Endodermal cell (in vitro differentiated cells): ENCODE data around the gene TIAM1. TPM values are rescaled to one million over a fixed set of nuclear protein-coding genes. Genes with fewer than 3 reads are reported as not detected.

Experiments
- DNase-seq: peaks from one replicate; pipeline ENCODE4 v3.0.0-alpha.2; 2017
- H3K27ac ChIP-seq: 2 replicates; pipeline ENCODE4 v1.5.1; 2013; ENCODE audit warnings: mild to moderate bottlenecking, low read depth, low read length, moderate library complexity
- H3K27me3 ChIP-seq: 2 replicates; pipeline ENCODE4 v1.6.1; 2013; ENCODE audit warnings: mild to moderate bottlenecking, low read length, moderate library complexity; ENCODE audit not compliant: insufficient read depth, control insufficient read depth, poor library complexity, severe bottlenecking
- H3K36me3 ChIP-seq: 2 replicates; pipeline ENCODE4 v1.7.0; 2013; ENCODE audit warnings: mild to moderate bottlenecking, low read length, moderate library complexity; ENCODE audit not compliant: control insufficient read depth, insufficient read depth
- H3K4me1 ChIP-seq: one replicate; pipeline ENCODE4 v1.7.0; 2013; ENCODE audit warnings: low read length; ENCODE audit not compliant: control insufficient read depth, insufficient read depth
- H3K4me3 ChIP-seq: 2 replicates; pipeline ENCODE4 v1.5.1; 2013; ENCODE audit warnings: mild to moderate bottlenecking, low read length, moderate library complexity
- H3K9ac ChIP-seq: 2 replicates; pipeline ENCODE4 v1.6.1; 2013; ENCODE audit warnings: mild to moderate bottlenecking, low read length, moderate library complexity; ENCODE audit not compliant: poor library complexity, severe bottlenecking; ENCODE audit errors: extremely low read depth
- H3K9me3 ChIP-seq: 2 replicates; pipeline ENCODE4 v1.6.1; 2013; ENCODE audit warnings: mild to moderate bottlenecking, low read length, moderate library complexity; ENCODE audit not compliant: control insufficient read depth
- H3K27ac Mint-ChIP-seq: 2 replicates; pipeline ENCODE4 v1.8.0; 2020; ENCODE audit warnings: mixed read lengths
- H3K27me3 Mint-ChIP-seq: 2 replicates; pipeline ENCODE4 v1.8.0; 2021; ENCODE audit warnings: mild to moderate bottlenecking, mixed read lengths; ENCODE audit not compliant: insufficient read depth
- H3K36me3 Mint-ChIP-seq: 2 replicates; pipeline ENCODE4 v1.8.0; 2020; ENCODE audit warnings: low read depth, mixed read lengths
- H3K4me1 Mint-ChIP-seq: 2 replicates; pipeline ENCODE4 v1.8.0; 2020; ENCODE audit warnings: mixed read lengths
- H3K4me3 Mint-ChIP-seq: 2 replicates; pipeline ENCODE4 v1.8.0; 2020; ENCODE audit warnings: mild to moderate bottlenecking, moderate library complexity, mixed read lengths
- H3K9me3 Mint-ChIP-seq: 2 replicates; pipeline ENCODE4 v1.8.0; 2020; ENCODE audit warnings: mild to moderate bottlenecking, mixed read lengths
- WGBS, 2 experiments: methylation state at CpG; one replicate each; pipeline versions ENCODE4 v1.1.5 to v1.1.7; 2013; ENCODE audit warnings: missing lambda C conversion rate in 2 of 2, mixed read lengths in 1 of 2; ENCODE audit not compliant: insufficient coverage in 1 of 2, insufficient read length in 1 of 2; 5-methylcytosine and 5-hydroxymethylcytosine counted together
- total RNA-seq, 2 donors: library from RNA; stranded (reverse); fragmentation: NEBNext Ultra II Directional in 1 of 2; extraction: Animal tissue kit (Norgen Biotek cat#: 25700) in 1 of 2; gene quantifications; 2 replicates in 1 of 2; 3 replicates in 1 of 2; pipeline ENCODE4 v1.2.1, GENCODE V29; 2021
- TF ChIP-seq, protein P1 (sequence below): fragments of 200-600 bp; sonication (generic); conservative IDR thresholded peaks from 2 replicates; pipeline ENCODE4 v1.5.0; 2021; ENCODE audit warnings: antibody characterized with exemption, mild to moderate bottlenecking

The TIAM1 gene
- total RNA-seq, 2 donors from 2014 or later = 29.4 to 33.3 TPM

DNA sequence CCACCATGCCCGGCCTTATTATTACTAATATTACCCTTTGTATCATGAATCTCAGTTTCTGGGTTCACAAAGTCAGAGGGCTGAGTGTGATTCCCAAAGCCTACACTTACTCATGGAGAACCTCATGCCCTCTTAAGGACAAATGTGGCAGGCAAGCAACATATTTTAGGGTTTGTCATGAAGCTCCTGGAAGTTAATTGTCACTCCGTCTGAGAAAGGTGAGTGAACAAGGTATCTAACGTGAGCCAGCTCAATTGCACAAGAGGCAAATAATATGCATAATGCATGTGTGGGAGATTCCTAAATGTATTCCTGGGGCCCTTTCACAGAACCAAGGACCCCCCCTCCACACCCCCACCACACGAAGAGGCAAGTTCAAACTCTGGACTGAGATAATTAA lies 10.1 kb upstream of the TIAM1 start:
- Histone ChIP-seq H3K36me3 (no peaks in the 10 kb centered on the region), H3K27ac (no peak overlapping the region), H3K4me1 (no peaks in the 10 kb centered on the region), H3K4me3 (no peak overlapping the region), H3K9ac (no peak overlapping the region), H3K27me3 (no peaks in the 10 kb centered on the region), H3K9me3 (no peaks in the 10 kb centered on the region)
- no peak overlapping the region for H3K27ac Mint-ChIP-seq
- no peak overlapping the region for H3K4me3 Mint-ChIP-seq
- no peak for DNase-seq
- WGBS, 2 experiments = 80 to 94% methylated on average over 1 to 4 of the region's 4 CpGs
- no peaks in the 10 kb centered on the region for H3K27me3 Mint-ChIP-seq
- TF ChIP-seq, protein P1, sequence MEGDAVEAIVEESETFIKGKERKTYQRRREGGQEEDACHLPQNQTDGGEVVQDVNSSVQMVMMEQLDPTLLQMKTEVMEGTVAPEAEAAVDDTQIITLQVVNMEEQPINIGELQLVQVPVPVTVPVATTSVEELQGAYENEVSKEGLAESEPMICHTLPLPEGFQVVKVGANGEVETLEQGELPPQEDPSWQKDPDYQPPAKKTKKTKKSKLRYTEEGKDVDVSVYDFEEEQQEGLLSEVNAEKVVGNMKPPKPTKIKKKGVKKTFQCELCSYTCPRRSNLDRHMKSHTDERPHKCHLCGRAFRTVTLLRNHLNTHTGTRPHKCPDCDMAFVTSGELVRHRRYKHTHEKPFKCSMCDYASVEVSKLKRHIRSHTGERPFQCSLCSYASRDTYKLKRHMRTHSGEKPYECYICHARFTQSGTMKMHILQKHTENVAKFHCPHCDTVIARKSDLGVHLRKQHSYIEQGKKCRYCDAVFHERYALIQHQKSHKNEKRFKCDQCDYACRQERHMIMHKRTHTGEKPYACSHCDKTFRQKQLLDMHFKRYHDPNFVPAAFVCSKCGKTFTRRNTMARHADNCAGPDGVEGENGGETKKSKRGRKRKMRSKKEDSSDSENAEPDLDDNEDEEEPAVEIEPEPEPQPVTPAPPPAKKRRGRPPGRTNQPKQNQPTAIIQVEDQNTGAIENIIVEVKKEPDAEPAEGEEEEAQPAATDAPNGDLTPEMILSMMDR = no peak
- H3K36me3 Mint-ChIP-seq = no peaks in the 10 kb centered on the region
- no peaks in the 10 kb centered on the region for H3K9me3 Mint-ChIP-seq
- H3K4me1 Mint-ChIP-seq = peaks cover 17% of the 10 kb centered on the region

DNA sequence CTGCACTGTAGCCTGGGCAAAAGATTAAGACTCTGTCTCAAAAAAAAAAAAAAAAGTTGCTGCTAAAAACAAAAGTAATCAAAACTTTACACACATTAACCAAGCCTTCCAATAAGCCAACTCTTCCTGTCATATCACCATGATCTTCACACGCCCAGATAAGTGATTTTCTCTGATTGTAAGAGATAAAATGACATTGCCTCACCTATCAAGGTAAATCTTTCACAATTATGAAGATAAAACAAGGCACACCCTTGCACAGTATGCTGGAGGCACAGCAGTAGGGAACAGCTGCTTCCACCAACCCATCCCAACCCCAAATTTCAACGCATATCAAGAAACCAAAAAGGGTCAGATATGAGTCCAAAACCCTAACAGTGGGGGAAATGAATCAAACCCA lies 8.8 kb upstream of the TIAM1 start:
- H3K9me3 Mint-ChIP-seq = no peaks in the 10 kb centered on the region
- H3K4me1 ChIP-seq = peaks cover 4% of the 10 kb centered on the region
- H3K4me3 ChIP-seq = no peak overlapping the region
- H3K4me3 Mint-ChIP-seq = no peak overlapping the region
- peaks cover 27% of the 10 kb centered on the region for H3K4me1 Mint-ChIP-seq
- TF ChIP-seq, protein P1 = no peak
- no peak overlapping the region for H3K27ac Mint-ChIP-seq
- WGBS, 2 experiments = 74% methylated on average over 2 of the region's 2 CpGs; no CpG with 5 or more reads in 1 of the 2 experiments
- H3K27ac ChIP-seq = no peak overlapping the region
- DNase-seq = no peak
- H3K36me3 ChIP-seq = no peaks in the 10 kb centered on the region
- H3K36me3 Mint-ChIP-seq = no peaks in the 10 kb centered on the region
- no peak overlapping the region for H3K9ac ChIP-seq
- no peaks in the 10 kb centered on the region for H3K27me3 Mint-ChIP-seq
- no peaks in the 10 kb centered on the region for H3K27me3 ChIP-seq
- no peaks in the 10 kb centered on the region for H3K9me3 ChIP-seq

DNA sequence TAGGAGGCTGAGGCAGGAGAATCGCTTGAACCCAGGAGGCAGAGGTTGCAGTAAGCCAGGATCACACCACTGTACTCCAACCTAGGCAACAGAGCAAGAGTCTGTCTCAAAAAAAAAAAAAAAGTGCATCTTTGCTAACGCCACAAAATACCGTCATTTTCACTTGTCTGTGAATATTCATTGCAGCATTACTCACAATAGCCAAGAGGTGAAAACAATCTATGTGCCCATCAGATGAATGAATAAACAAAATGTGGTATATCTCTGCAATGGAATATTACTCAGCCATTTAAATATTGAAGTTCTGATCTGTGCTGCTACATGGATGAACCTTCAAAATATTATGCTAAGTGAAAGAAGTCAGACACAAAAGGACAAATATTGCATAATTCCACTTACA lies 7.9 kb upstream of the TIAM1 start:
- Histone ChIP-seq H3K27ac (no peak overlapping the region), H3K4me3 (no peak overlapping the region), H3K36me3 (no peaks in the 10 kb centered on the region), H3K27me3 (no peaks in the 10 kb centered on the region), H3K4me1 (peaks cover 4% of the 10 kb centered on the region), H3K9ac (no peak overlapping the region), H3K9me3 (no peaks in the 10 kb centered on the region)
- Mint-ChIP-seq H3K9me3 (no peaks in the 10 kb centered on the region), H3K4me3 (no peak overlapping the region), H3K4me1 (peaks cover 33% of the 10 kb centered on the region), H3K27me3 (no peaks in the 10 kb centered on the region), H3K36me3 (no peaks in the 10 kb centered on the region), H3K27ac (no peak overlapping the region)
- no peak for DNase-seq
- TF ChIP-seq, protein P1 = no peak
- WGBS, 2 experiments = 60 to 100% methylated on average over 2 to 3 of the region's 3 CpGs
